ENCODE data around the gene VAPA. TPM values are rescaled to one million over a fixed set of nuclear protein-coding genes. Genes with fewer than 3 reads are reported as not detected.

The VAPA gene
- total RNA-seq, 2 experiments from 2014 or later: 139 to 176 TPM

DNA sequence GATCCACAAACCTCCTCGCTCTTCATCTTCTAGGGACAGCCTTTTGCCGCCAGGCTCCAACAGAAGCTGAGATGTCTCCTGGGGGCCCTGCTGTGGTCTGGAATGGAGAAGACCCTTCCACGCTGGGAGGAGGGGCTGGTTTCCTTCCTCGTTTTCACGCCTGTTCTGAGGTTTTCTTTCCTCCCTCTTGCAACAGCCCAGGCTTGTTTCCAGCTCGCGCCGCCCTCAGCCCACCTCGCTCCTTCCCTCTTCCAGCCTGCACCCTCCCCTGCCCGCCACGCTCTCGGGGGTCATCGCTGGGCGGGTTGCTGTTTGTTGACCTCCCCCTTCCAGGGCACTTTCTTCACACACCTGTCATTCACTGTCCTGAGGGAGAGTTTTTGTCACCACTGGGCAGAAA is 55.4 kb downstream of the VAPA start:
- no peak for TF ChIP-seq EZH2phosphoT487 (IDR thresholded peaks at IDR 0.05; ENCODE audit: borderline replicate concordance, low read depth, low read length)
- TF ChIP-seq, protein P1, sequence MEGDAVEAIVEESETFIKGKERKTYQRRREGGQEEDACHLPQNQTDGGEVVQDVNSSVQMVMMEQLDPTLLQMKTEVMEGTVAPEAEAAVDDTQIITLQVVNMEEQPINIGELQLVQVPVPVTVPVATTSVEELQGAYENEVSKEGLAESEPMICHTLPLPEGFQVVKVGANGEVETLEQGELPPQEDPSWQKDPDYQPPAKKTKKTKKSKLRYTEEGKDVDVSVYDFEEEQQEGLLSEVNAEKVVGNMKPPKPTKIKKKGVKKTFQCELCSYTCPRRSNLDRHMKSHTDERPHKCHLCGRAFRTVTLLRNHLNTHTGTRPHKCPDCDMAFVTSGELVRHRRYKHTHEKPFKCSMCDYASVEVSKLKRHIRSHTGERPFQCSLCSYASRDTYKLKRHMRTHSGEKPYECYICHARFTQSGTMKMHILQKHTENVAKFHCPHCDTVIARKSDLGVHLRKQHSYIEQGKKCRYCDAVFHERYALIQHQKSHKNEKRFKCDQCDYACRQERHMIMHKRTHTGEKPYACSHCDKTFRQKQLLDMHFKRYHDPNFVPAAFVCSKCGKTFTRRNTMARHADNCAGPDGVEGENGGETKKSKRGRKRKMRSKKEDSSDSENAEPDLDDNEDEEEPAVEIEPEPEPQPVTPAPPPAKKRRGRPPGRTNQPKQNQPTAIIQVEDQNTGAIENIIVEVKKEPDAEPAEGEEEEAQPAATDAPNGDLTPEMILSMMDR (conservative IDR thresholded peaks at IDR 0.05; ENCODE audit: low read length): no peak
- no peak for DNase-seq (ENCODE audit: low spot score)
- no peaks in the 10 kb centered on the region for H4K20me1 ChIP-seq (ENCODE audit: insufficient read depth, low read length)
- CTCF ChIA-PET (ENCODE audit: unreplicated experiment): no interaction called here
- no peaks in the 10 kb centered on the region for H3K79me2 ChIP-seq (ENCODE audit: insufficient read depth, low read depth, low read length)
- no TSS peak for BruUV-seq (replicated peaks)
- intact Hi-C loops (cut with micrococcal nuclease; ENCODE audit: unreplicated experiment): no loop called here
- no peak overlapping the region for H3K27ac ChIP-seq (ENCODE audit: low read depth, low read length, poor library complexity, severe bottlenecking)
- peaks cover 13% of the 10 kb centered on the region for H3K4me1 ChIP-seq (ENCODE audit: insufficient read depth, low read length, poor library complexity, severe bottlenecking)
- H3K4me3 ChIP-seq (ENCODE audit: low read depth, low read length, poor library complexity, severe bottlenecking): no peak overlapping the region
- no peaks in the 10 kb centered on the region for H3K36me3 ChIP-seq (ENCODE audit: insufficient read depth, low read length)
- H2AFZ ChIP-seq (ENCODE audit: low read length): no peak overlapping the region
- no peaks in the 10 kb centered on the region for H3K9me3 ChIP-seq (ENCODE audit: low read length)
- no peaks in the 10 kb centered on the region for H3K9me2 ChIP-seq (ENCODE audit: insufficient read depth, low read length)
- H3K4me2 ChIP-seq (ENCODE audit: low read length): no peak overlapping the region
- POLR2A ChIA-PET: no interaction called here

DNA sequence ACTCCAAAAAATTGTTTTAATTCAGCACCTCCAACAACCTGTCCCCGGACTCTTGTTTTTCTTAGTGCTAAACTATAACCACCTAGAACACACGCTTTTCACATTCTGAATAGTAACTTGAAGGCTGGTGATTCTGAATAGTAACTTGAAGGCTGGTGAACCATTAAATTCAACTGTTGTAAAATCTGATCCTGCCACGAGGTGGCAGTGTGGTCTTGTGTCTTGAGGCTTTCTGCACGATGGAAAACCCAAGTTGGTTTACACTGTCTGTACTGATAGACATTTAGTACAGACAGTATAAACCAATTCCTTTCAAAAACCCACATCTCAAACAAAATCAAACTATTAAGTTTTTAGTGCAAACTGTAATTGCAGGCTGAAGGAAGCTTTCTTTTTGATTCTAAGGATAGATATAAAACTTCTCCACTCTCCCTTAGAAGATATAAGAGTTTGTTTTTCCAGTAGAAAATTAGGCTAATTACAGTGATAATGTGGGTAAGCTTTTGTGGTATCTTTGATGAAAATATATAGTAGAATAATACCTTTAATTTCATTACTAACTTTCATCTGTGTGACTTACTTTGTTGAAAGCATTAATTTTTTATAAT is 57.6 kb downstream of the VAPA start:
- Histone ChIP-seq H3K4me1 (ENCODE audit: insufficient read depth, low read length, poor library complexity, severe bottlenecking) (peaks cover 2% of the 10 kb centered on the region), H3K4me3 (ENCODE audit: low read depth, low read length, poor library complexity, severe bottlenecking) (no peak overlapping the region), H3K9me3 (ENCODE audit: low read length) (peaks cover 15% of the 10 kb centered on the region), H4K20me1 (ENCODE audit: insufficient read depth, low read length) (no peaks in the 10 kb centered on the region), H3K4me2 (ENCODE audit: low read length) (no peak overlapping the region), H3K9me2 (ENCODE audit: insufficient read depth, low read length) (no peaks in the 10 kb centered on the region), H3K27ac (ENCODE audit: low read depth, low read length, poor library complexity, severe bottlenecking) (no peak overlapping the region), H3K36me3 (ENCODE audit: insufficient read depth, low read length) (no peaks in the 10 kb centered on the region), H2AFZ (ENCODE audit: low read length) (no peak overlapping the region), H3K79me2 (ENCODE audit: insufficient read depth, low read depth, low read length) (no peaks in the 10 kb centered on the region)
- POLR2A ChIA-PET: no interaction called here
- TF ChIP-seq EZH2phosphoT487 (IDR thresholded peaks at IDR 0.05; ENCODE audit: borderline replicate concordance, low read depth, low read length): no peak
- TF ChIP-seq, protein P1 (conservative IDR thresholded peaks at IDR 0.05; ENCODE audit: low read length): peak; percentile 93
- intact Hi-C loops (cut with micrococcal nuclease; ENCODE audit: unreplicated experiment): loop anchor here (1.0 to 10.0 kb wide), 3 partner anchors 53 to 549 kb away; no protein-coding TSS in a partner anchor
- DNase-seq (ENCODE audit: low spot score): peak; percentile 79
- CTCF ChIA-PET (ENCODE audit: unreplicated experiment): interaction anchor here (0.6 kb wide), 1 partner anchor 100 kb away, joined by 3 read pairs; no protein-coding TSS in a partner anchor
- no TSS peak for BruUV-seq (replicated peaks)

DNA sequence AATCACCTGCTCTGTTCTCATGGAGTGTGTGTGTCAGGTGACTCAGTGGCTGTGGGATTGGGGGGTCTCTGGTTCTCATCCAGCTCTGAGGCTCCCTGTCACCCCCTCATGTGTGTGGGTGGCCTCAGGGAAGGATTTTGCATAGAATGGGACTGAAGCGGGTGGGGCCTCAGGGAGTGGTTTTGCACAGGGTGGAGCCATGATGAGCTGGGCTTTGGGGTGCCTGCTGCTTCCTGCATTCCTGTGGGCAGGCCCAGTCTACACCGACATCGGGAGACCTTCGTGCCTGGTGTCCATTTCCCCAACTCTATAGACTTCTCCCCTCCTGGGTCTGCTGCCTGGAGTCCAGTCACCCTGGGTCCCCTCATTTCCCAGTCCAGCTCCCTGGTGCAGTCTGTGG is 59.7 kb downstream of the VAPA start:
- TF ChIP-seq EZH2phosphoT487 (IDR thresholded peaks at IDR 0.05; ENCODE audit: borderline replicate concordance, low read depth, low read length): no peak
- TF ChIP-seq, protein P1 (conservative IDR thresholded peaks at IDR 0.05; ENCODE audit: low read length): no peak
- no peaks in the 10 kb centered on the region for H4K20me1 ChIP-seq (ENCODE audit: insufficient read depth, low read length)
- H3K79me2 ChIP-seq (ENCODE audit: insufficient read depth, low read depth, low read length): no peaks in the 10 kb centered on the region
- CTCF ChIA-PET (ENCODE audit: unreplicated experiment): no interaction called here
- H3K9me2 ChIP-seq (ENCODE audit: insufficient read depth, low read length): no peaks in the 10 kb centered on the region
- BruUV-seq (replicated peaks): no TSS peak
- peaks cover 16% of the 10 kb centered on the region for H3K9me3 ChIP-seq (ENCODE audit: low read length)
- intact Hi-C loops (cut with micrococcal nuclease; ENCODE audit: unreplicated experiment): loop anchor here (10.0 kb wide), 2 partner anchors 51 to 341 kb away; no protein-coding TSS in a partner anchor
- DNase-seq (ENCODE audit: low spot score): no peak
- H2AFZ ChIP-seq (ENCODE audit: low read length): no peak overlapping the region
- H3K4me3 ChIP-seq (ENCODE audit: low read depth, low read length, poor library complexity, severe bottlenecking): no peak overlapping the region
- no peak overlapping the region for H3K27ac ChIP-seq (ENCODE audit: low read depth, low read length, poor library complexity, severe bottlenecking)
- H3K36me3 ChIP-seq (ENCODE audit: insufficient read depth, low read length): no peaks in the 10 kb centered on the region
- POLR2A ChIA-PET: no interaction called here
- H3K4me2 ChIP-seq (ENCODE audit: low read length): no peak overlapping the region
- no peaks in the 10 kb centered on the region for H3K4me1 ChIP-seq (ENCODE audit: insufficient read depth, low read length, poor library complexity, severe bottlenecking)
